Uterus (tissue), 4 donors: ENCODE measurements around the gene SPECC1. TPM values are rescaled to one million over a fixed set of nuclear protein-coding genes. Genes with fewer than 3 reads are reported as not detected.
"Not testable (repeated sequence)": the region's sequence is repeated elsewhere in the genome, so short reads cannot be mapped to it uniquely, and the experiment has no call there.

ENCODE experiments used
- DNase-seq, 2 donors: peaks; one replicate each; pipeline ENCODE4 v3.0.0-alpha.2; 2019 to 2020
- H3K27ac ChIP-seq, 2 donors: fragments of 200-600 bp; sonication (generic); 1 replicate in 1 of 2; 2 replicates in 1 of 2; pipeline ENCODE4 v1.5.1; 2016 to 2018
- H3K27me3 ChIP-seq, 2 donors: fragments of 200-600 bp; sonication (generic); one replicate each; pipeline ENCODE4 v1.5.1; 2018 to 2019; ENCODE audit warnings: control low read depth in 1 of 2
- H3K36me3 ChIP-seq, 2 donors: fragments of 200-600 bp; sonication (generic); one replicate each; pipeline ENCODE4 v1.5.1; 2019; ENCODE audit warnings: control low read depth in 1 of 2
- H3K4me1 ChIP-seq, 2 donors: fragments of 200-600 bp; sonication (generic); one replicate each; pipeline ENCODE4 v1.5.1; 2018 to 2019; ENCODE audit warnings: control low read depth in 1 of 2
- H3K4me3 ChIP-seq, 2 donors: fragments of 200-600 bp; sonication (generic); 1 replicate in 1 of 2; 2 replicates in 1 of 2; pipeline ENCODE4 v1.5.1; 2018 to 2019; ENCODE audit warnings: mild to moderate bottlenecking in 1 of 2
- H3K9me3 ChIP-seq, 2 donors: fragments of 200-600 bp; sonication (generic); one replicate each; pipeline ENCODE4 v1.5.1; 2019; ENCODE audit warnings: control low read depth in 1 of 2
- POLR2A ChIP-seq, 2 donors: fragments of 450-650 bp; IDR thresholded peaks; one replicate each; pipeline ENCODE4 v1.6.1; 2016; ENCODE audit warnings: antibody characterized with exemption in 2 of 2, mild to moderate bottlenecking in 1 of 2, moderate library complexity in 1 of 2
- intact Hi-C: fragments of 100-400 bp; cut with DNase I; formaldehyde crosslinking; loops from one replicate; pipeline ENCODE4 v1.15.1; 2023; ENCODE audit warnings: low total_unique reads
- total RNA-seq, 4 donors: library from RNA; depleted of rRNA in 3 of 4; stranded (reverse); fragments of >200 nt in 3 of 4; gene quantifications; one replicate each; pipeline versions ENCODE4 v1.1.0 to v1.2.4, GENCODE V29; 2014 to 2023
- TF ChIP-seq, protein P1 (sequence below), 4 experiments: fragments of 200-600 bp in 2 of 4; fragments of 450-650 bp in 2 of 4; sonication (generic) in 2 of 4; IDR thresholded peaks; one replicate each; pipeline ENCODE4 v1.5.1; 2016 to 2019; ENCODE audit warnings: antibody characterized with exemption in 4 of 4, mild to moderate bottlenecking in 2 of 4, moderate library complexity in 1 of 4
- donor health status: DM: yes; HTN: yes; CAD: no.

The SPECC1 gene
- total RNA-seq = 10 to 100 TPM; 22.6 to 63.0 (median 44.0) TPM

GRCh38 chr17:20009302-20010098 is at the start of gene SPECC1:
SPECC1 (plus strand) TSS chr17:20009359; CDS start chr17:20096652, 87,293 bp downstream.
- intact Hi-C loops = no loop called here
- peak in 1 of 2 donors; percentile 46 for TF ChIP-seq POLR2A (IDR thresholded peaks at IDR 0.05)
- TF ChIP-seq, protein P1, sequence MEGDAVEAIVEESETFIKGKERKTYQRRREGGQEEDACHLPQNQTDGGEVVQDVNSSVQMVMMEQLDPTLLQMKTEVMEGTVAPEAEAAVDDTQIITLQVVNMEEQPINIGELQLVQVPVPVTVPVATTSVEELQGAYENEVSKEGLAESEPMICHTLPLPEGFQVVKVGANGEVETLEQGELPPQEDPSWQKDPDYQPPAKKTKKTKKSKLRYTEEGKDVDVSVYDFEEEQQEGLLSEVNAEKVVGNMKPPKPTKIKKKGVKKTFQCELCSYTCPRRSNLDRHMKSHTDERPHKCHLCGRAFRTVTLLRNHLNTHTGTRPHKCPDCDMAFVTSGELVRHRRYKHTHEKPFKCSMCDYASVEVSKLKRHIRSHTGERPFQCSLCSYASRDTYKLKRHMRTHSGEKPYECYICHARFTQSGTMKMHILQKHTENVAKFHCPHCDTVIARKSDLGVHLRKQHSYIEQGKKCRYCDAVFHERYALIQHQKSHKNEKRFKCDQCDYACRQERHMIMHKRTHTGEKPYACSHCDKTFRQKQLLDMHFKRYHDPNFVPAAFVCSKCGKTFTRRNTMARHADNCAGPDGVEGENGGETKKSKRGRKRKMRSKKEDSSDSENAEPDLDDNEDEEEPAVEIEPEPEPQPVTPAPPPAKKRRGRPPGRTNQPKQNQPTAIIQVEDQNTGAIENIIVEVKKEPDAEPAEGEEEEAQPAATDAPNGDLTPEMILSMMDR (IDR thresholded peaks at IDR 0.05) = peak in 3 of 4 experiments; percentile 96 to 99 (median 99)
- DNase-seq = peak; percentile 76 to 89

DNA sequence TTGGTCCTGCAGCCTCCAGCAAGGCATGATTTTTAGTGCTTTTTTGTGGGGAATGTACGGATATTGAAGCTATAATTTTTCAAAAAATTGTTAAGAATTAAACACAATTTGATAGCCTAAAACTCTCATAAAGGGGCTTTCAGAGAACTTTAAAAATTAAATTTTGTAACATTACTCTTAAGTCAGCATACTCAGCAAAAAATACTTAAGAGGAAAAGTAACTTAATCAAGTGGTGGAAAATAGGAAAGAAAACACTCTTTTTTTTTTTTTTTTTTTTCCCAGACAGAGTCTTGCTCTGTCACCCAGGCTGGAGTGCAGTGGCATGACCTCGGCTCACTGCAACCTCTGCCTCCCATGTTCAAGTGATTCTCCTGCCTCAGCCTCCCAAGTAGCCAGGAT is 46.2 kb upstream of the SPECC1 start:
- H3K4me1 ChIP-seq, intact Hi-C loops: not testable (repeated sequence)

More at GRCh38 chr17:20009302-20010098, at the start of gene SPECC1:
- no peaks in the 10 kb centered on the region for H3K36me3 ChIP-seq
- no peaks in the 10 kb centered on the region for H3K9me3 ChIP-seq
- no peaks in the 10 kb centered on the region for H3K4me1 ChIP-seq
- peak within 1 kb of the TSS; percentile 51 to 81 for H3K4me3 ChIP-seq
- no peaks in the 10 kb centered on the region for H3K27me3 ChIP-seq
- H3K27ac ChIP-seq = peak within 1 kb of the TSS; percentile 81 to 87

DNA sequence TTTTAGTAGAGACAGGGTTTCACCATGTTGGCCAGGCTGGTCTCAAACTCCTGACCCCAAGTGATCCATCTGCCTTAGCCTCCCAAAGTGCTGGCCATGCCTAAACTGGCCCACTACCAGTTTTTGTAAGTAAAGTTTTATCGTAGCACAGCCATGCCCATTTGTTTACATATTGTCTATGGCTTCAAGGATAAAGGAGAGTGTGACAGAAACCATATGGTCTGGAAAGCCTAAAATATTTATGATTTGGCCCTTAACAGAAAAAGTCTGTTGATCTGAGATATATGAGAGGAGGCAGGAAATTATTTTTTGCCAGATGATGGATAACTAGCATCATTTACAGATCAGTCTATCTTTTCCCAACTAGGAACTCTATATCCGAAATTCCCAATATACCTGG is 36.0 kb upstream of the SPECC1 start:
- H3K27me3 ChIP-seq = no peaks in the 10 kb centered on the region
- H3K27ac ChIP-seq = no peak overlapping the region
- no peaks in the 10 kb centered on the region for H3K4me1 ChIP-seq
- intact Hi-C loops = no loop called here
- H3K4me3 ChIP-seq = no peak overlapping the region
- no peaks in the 10 kb centered on the region for H3K9me3 ChIP-seq
- DNase-seq = no peak
- H3K36me3 ChIP-seq = no peaks in the 10 kb centered on the region
- TF ChIP-seq, protein P1 (IDR thresholded peaks at IDR 0.05) = no peak
- no peak for TF ChIP-seq POLR2A (IDR thresholded peaks at IDR 0.05)

More for the DNA sequence above, 46.2 kb upstream of the SPECC1 start:
- H3K4me3 ChIP-seq, H3K9me3 ChIP-seq, DNase-seq, H3K36me3 ChIP-seq, H3K27ac ChIP-seq, H3K27me3 ChIP-seq: not testable (repeated sequence)

DNA sequence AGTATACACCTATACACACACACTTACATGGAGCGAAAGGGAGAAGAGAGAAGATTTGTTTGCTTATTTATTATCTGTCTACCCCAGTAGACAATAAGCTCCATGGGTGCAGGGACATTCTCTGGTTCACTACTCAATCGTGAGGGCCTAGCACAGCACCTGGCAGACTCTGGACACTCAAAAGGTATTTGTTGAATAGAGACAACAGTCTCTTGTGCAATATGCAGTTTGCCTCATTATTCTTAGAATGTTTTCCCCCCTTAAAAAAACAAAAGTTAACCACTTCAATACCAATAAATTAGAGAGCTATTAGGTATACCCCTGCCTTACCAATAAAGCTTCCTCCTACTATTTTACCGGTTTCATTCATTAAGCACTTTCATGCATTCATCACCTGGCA is 33.6 kb upstream of the SPECC1 start:
- Histone ChIP-seq H3K9me3 (no peaks in the 10 kb centered on the region), H3K27me3 (no peaks in the 10 kb centered on the region), H3K36me3 (no peaks in the 10 kb centered on the region), H3K27ac (no peak overlapping the region), H3K4me3 (no peak overlapping the region), H3K4me1 (no peaks in the 10 kb centered on the region)
- TF ChIP-seq, protein P1 (IDR thresholded peaks at IDR 0.05) = no peak
- TF ChIP-seq POLR2A (IDR thresholded peaks at IDR 0.05) = no peak
- DNase-seq = no peak
- intact Hi-C loops = no loop called here

DNA sequence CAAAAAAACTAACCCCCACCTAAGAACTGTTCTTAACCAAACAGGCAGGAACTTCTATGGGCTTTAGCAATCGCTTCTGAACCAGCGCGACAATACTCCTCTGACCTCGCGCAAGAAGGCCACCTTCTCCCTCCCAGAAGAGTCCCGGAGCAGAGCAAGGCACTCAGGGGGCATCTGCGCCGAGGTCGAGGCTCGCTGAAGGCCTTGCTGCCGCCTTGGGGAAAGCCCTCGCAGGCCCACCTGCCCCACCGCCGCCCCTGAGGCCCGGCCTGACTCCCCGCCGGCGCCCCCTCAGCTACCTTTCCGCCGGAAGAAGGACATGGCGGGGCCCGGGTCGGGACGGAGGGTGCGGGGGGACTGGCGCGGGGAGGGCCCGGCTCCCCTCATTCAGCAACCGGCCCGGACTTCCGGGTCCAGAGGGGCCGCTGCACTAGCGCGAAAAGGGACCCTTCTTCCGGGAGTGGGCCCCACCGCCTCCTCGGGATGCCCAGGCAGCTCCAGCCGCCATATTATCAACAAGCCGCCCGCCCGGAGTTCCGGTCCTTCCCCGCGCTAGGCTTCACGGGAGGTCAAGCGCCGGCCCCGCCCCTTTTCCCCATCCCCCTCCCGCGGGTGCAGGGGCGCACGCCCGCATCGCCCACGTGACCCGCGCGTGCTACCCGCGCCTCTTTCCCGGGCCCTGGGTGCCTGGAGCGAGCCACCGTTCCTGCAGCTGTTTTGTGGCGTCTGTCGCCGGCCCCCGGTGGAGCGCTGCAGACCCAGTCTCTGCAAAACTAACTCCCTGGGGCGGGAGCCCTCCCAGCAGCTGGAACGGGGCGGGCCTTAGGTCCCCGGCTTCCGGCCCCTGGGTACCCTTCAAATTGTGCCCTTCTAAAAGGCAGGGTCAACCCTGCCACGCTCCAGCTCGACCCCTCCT is 31.6 kb upstream of the SPECC1 start, which contains the start of gene AKAP10:
Gene AKAP10, minus strand, starts transcription at position 536 of the 916 bp plus-strand sequence. Its CDS starts 149 bp downstream, at position 387.
- peak; percentile 91 for DNase-seq
- Histone ChIP-seq H3K4me1 (no peaks in the 10 kb centered on the region), H3K27ac (peak within 1 kb of the TSS; percentile 89 to 95), H3K27me3 (no peaks in the 10 kb centered on the region), H3K9me3 (no peaks in the 10 kb centered on the region), H3K36me3 (no peaks in the 10 kb centered on the region), H3K4me3 (peak within 1 kb of the TSS; percentile 79 to 99)
- intact Hi-C loops = no loop called here
- TF ChIP-seq POLR2A (IDR thresholded peaks at IDR 0.05) = peak; percentile 48 to 57
- TF ChIP-seq, protein P1 (IDR thresholded peaks at IDR 0.05) = peak in 1 of 4 experiments; percentile 17
